ENCODE measurements around the gene IGFBP7.

Gene IGFBP7

GRCh38 chr4:57129477-57129876 is 19.3 kb upstream of the IGFBP7 start:
- no peak for DNase-seq

GRCh38 chr4:57127361-57127760 is 17.2 kb upstream of the IGFBP7 start:
- no peak for DNase-seq

GRCh38 chr4:57125996-57126395 is 15.8 kb upstream of the IGFBP7 start:
- no peak for DNase-seq

GRCh38 chr4:57124145-57124544 is 14.0 kb upstream of the IGFBP7 start:
- DNase-seq: no peak

GRCh38 chr4:57122959-57123358 is 12.8 kb upstream of the IGFBP7 start:
- DNase-seq: no peak

GRCh38 chr4:57119054-57119651 is 9.0 kb upstream of the IGFBP7 start:
- DNase-seq: no peak

GRCh38 chr4:57117491-57117890 is 7.3 kb upstream of the IGFBP7 start:
- no peak for DNase-seq

GRCh38 chr4:57116245-57116644 is 6.1 kb upstream of the IGFBP7 start:
- no peak for DNase-seq

- no peak for DNase-seq
Measured at GRCh38 chr4:57114973-57115372, 4.8 kb upstream of the IGFBP7 start.

GRCh38 chr4:57113870-57114269 is 3.7 kb upstream of the IGFBP7 start:
- DNase-seq: no peak

- no peak for DNase-seq
Measured at GRCh38 chr4:57110640-57111511, 691 bp upstream of the IGFBP7 start.

- no peak for DNase-seq
Measured at GRCh38 chr4:57109411-57109846, 756 bp downstream of the IGFBP7 start.

- DNase-seq: no peak
Measured at GRCh38 chr4:57106181-57106580, 4.0 kb downstream of the IGFBP7 start.

GRCh38 chr4:57104706-57105560 is 5.3 kb downstream of the IGFBP7 start:
- no peak for DNase-seq

- no peak for DNase-seq
Measured at GRCh38 chr4:57103051-57103450, 7.1 kb downstream of the IGFBP7 start.

- DNase-seq: no peak
Measured at GRCh38 chr4:57102050-57102624, 8.0 kb downstream of the IGFBP7 start.

- no peak for DNase-seq
Measured at GRCh38 chr4:57100979-57101651, 9.1 kb downstream of the IGFBP7 start.

GRCh38 chr4:57099363-57099762 is 10.8 kb downstream of the IGFBP7 start:
- no peak for DNase-seq

GRCh38 chr4:57098941-57099340 is 11.2 kb downstream of the IGFBP7 start:
- no peak for DNase-seq

GRCh38 chr4:57098415-57098814 is 11.8 kb downstream of the IGFBP7 start:
- DNase-seq: no peak

GRCh38 chr4:57097711-57098110 is 12.5 kb downstream of the IGFBP7 start:
- DNase-seq: no peak

- no peak for DNase-seq
Measured at GRCh38 chr4:57095956-57096355, 14.2 kb downstream of the IGFBP7 start.

- no peak for DNase-seq
Measured at GRCh38 chr4:57095245-57095644, 14.9 kb downstream of the IGFBP7 start.
